ENCODE data around the gene BEX4.

The BEX4 gene

GRCh38 chrX:103250977-103251376 is 36.1 kb downstream of the BEX4 start:
- Histone ChIP-seq H3K27me3 (ENCODE audit: low read depth, low read length) (no peaks in the 10 kb centered on the region), H3K4me2 (ENCODE audit: low read length) (no peak overlapping the region), H3K36me3 (replicated peaks; ENCODE audit: low read depth, low read length) (peaks cover 8% of the 10 kb centered on the region), H3K79me2 (ENCODE audit: low read length) (peaks cover 14% of the 10 kb centered on the region), H4K20me1 (ENCODE audit: insufficient read depth, low read length) (no peaks in the 10 kb centered on the region), H3K9me3 (ENCODE audit: insufficient read depth, low read length) (no peaks in the 10 kb centered on the region), H2AFZ (ENCODE audit: low read depth, low read length) (no peak overlapping the region), H3K4me1 (ENCODE audit: low read length) (peaks cover 6% of the 10 kb centered on the region; the same call in 1 of the 2 replicates), H3K9ac (ENCODE audit: low read length) (no peak overlapping the region), H3K27ac (ENCODE audit: low read length) (no peak overlapping the region), H3K4me3 (ENCODE audit: low read length) (no peak overlapping the region)
- TF ChIP-seq EZH2phosphoT487 (IDR thresholded peaks at IDR 0.05; ENCODE audit: low read depth): no peak
- TF ChIP-seq, protein P1, sequence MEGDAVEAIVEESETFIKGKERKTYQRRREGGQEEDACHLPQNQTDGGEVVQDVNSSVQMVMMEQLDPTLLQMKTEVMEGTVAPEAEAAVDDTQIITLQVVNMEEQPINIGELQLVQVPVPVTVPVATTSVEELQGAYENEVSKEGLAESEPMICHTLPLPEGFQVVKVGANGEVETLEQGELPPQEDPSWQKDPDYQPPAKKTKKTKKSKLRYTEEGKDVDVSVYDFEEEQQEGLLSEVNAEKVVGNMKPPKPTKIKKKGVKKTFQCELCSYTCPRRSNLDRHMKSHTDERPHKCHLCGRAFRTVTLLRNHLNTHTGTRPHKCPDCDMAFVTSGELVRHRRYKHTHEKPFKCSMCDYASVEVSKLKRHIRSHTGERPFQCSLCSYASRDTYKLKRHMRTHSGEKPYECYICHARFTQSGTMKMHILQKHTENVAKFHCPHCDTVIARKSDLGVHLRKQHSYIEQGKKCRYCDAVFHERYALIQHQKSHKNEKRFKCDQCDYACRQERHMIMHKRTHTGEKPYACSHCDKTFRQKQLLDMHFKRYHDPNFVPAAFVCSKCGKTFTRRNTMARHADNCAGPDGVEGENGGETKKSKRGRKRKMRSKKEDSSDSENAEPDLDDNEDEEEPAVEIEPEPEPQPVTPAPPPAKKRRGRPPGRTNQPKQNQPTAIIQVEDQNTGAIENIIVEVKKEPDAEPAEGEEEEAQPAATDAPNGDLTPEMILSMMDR (IDR thresholded peaks at IDR 0.05; ENCODE audit: low read depth, low read length): no peak

DNA sequence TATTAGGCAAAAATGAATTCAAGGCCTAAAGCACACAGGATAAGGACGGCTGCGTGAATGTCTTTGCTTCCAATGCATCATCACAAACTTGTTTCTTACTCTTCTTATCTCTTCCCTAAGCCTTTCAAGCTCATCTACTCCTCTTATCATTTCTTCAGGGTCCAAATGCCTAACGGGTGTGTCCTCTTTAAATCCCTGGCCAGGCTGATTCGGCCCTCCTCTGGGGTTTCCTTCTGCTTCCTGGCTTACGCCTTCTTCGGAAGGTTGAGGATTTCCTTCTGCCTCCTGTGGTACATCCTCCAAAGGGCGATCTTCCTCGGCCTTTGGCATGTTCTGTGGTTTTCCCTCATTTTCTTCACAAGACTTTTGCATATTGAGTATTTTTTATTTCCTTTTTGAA is 38.7 kb downstream of the BEX4 start:
- H3K27ac ChIP-seq (ENCODE audit: low read length): no peak overlapping the region
- peak overlapping the region; percentile 86 for H3K4me2 ChIP-seq (ENCODE audit: low read length)
- H4K20me1 ChIP-seq (ENCODE audit: insufficient read depth, low read length): no peaks in the 10 kb centered on the region
- TF ChIP-seq, protein P1 (IDR thresholded peaks at IDR 0.05; ENCODE audit: low read depth, low read length): no peak
- no peak for TF ChIP-seq EZH2phosphoT487 (IDR thresholded peaks at IDR 0.05; ENCODE audit: low read depth)
- peaks cover 8% of the 10 kb centered on the region for H3K36me3 ChIP-seq (replicated peaks; ENCODE audit: low read depth, low read length)
- peak overlapping the region; percentile 88 for H3K4me3 ChIP-seq (ENCODE audit: low read length)
- H3K4me1 ChIP-seq (ENCODE audit: low read length): peaks cover 6% of the 10 kb centered on the region; the same call in 1 of the 2 replicates
- peak overlapping the region; percentile 79; the same call in 1 of the 2 replicates for H3K9ac ChIP-seq (ENCODE audit: low read length)
- no peak overlapping the region for H2AFZ ChIP-seq (ENCODE audit: low read depth, low read length)
- H3K9me3 ChIP-seq (ENCODE audit: insufficient read depth, low read length): no peaks in the 10 kb centered on the region
- H3K79me2 ChIP-seq (ENCODE audit: low read length): peaks cover 14% of the 10 kb centered on the region
- no peaks in the 10 kb centered on the region for H3K27me3 ChIP-seq (ENCODE audit: low read depth, low read length)

DNA sequence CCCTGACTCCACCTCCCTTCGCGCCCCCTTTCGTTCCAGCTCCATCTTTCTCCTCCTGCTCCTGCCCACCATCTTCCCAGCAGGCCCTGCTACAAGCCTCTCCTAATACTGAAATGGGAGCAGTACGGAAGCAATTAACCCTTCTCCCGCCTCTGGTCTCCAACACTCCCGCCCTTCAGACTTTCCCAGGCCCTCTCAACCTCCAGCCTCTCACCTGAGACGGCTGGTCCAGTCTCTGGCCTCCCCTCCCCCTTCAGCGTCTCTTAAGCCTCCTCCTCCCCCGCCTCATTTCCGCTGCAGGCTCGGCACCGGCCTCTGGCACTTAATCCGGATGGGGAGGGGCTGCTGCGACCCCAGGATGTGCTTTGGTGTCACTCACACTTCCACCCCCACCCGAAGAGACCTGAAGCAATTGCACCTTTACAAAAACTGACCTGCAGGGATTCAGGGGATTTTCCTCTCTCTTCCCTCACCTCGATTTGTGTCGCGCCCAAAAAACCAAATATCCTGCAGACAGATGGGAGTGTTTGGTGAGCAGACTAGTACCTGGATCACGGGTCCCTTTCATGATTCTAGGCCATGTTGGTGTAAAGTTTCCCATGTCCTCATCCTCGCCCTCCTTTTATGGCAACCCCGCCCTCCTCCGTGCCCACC is 39.4 kb downstream of the BEX4 start:
- Histone ChIP-seq H3K9ac (ENCODE audit: low read length) (peak overlapping the region; percentile 79), H3K79me2 (ENCODE audit: low read length) (peaks cover 14% of the 10 kb centered on the region), H3K4me2 (ENCODE audit: low read length) (peak overlapping the region; percentile 86), H4K20me1 (ENCODE audit: insufficient read depth, low read length) (no peaks in the 10 kb centered on the region), H3K4me3 (ENCODE audit: low read length) (peak overlapping the region; percentile 88), H3K36me3 (replicated peaks; ENCODE audit: low read depth, low read length) (peaks cover 8% of the 10 kb centered on the region), H3K9me3 (ENCODE audit: insufficient read depth, low read length) (no peaks in the 10 kb centered on the region), H3K27me3 (ENCODE audit: low read depth, low read length) (no peaks in the 10 kb centered on the region), H3K4me1 (ENCODE audit: low read length) (peaks cover 6% of the 10 kb centered on the region; the same call in 1 of the 2 replicates), H3K27ac (ENCODE audit: low read length) (peak overlapping the region; percentile 34), H2AFZ (ENCODE audit: low read depth, low read length) (peak overlapping the region; percentile 99)
- TF ChIP-seq, protein P1 (IDR thresholded peaks at IDR 0.05; ENCODE audit: low read depth, low read length): no peak
- no peak for TF ChIP-seq EZH2phosphoT487 (IDR thresholded peaks at IDR 0.05; ENCODE audit: low read depth)

- Histone ChIP-seq H2AFZ (ENCODE audit: low read depth, low read length) (peak within 1 kb of the TSS; percentile 99), H3K4me1 (ENCODE audit: low read length) (peaks cover 6% of the 10 kb centered on the region; the same call in 1 of the 2 replicates), H3K36me3 (replicated peaks; ENCODE audit: low read depth, low read length) (peaks cover 8% of the 10 kb centered on the region), H3K79me2 (ENCODE audit: low read length) (peaks cover 14% of the 10 kb centered on the region), H3K4me3 (ENCODE audit: low read length) (peak within 1 kb of the TSS; percentile 88), H3K27ac (ENCODE audit: low read length) (peak within 1 kb of the TSS; percentile 34), H3K9ac (ENCODE audit: low read length) (peak within 1 kb of the TSS; percentile 79), H3K9me3 (ENCODE audit: insufficient read depth, low read length) (no peaks in the 10 kb centered on the region), H4K20me1 (ENCODE audit: insufficient read depth, low read length) (no peaks in the 10 kb centered on the region), H3K4me2 (ENCODE audit: low read length) (peak within 1 kb of the TSS; percentile 86), H3K27me3 (ENCODE audit: low read depth, low read length) (no peaks in the 10 kb centered on the region)
- TF ChIP-seq, protein P1 (IDR thresholded peaks at IDR 0.05; ENCODE audit: low read depth, low read length): no peak
- no peak for TF ChIP-seq EZH2phosphoT487 (IDR thresholded peaks at IDR 0.05; ENCODE audit: low read depth)
These were observed 40.1 kb downstream of the BEX4 start, which contains the start of gene TCEAL8 for GRCh38 chrX:103254921-103255493. TCEAL8 (minus strand) TSS chrX:103255155; CDS start chrX:103253979, 1,176 bp downstream.
